Stimulated activated CD8-positive, alpha-beta memory T cell treated with anti-CD3 and anti-CD28 coated beads, Interleukin-12 subunit alpha, Interleukin-12 subunit beta, amount 100 ng/mL, for 24 hours (primary cell): ENCODE results near the gene METAP1D.

Experiments
- DNase-seq: peaks from one replicate; pipeline ENCODE4 v3.0.0-alpha.2; 2020; ENCODE audit errors: extremely low read depth

The METAP1D gene

GRCh38 chr2:172091761-172092566 lies 92.2 kb downstream of the METAP1D start:
- no peak for DNase-seq

GRCh38 chr2:172092716-172093415 lies 93.1 kb downstream of the METAP1D start:
- DNase-seq: no peak

GRCh38 chr2:172093416-172094293 lies 93.9 kb downstream of the METAP1D start:
- no peak for DNase-seq

- no peak for DNase-seq
Observed at GRCh38 chr2:172094294-172095145, 94.8 kb downstream of the METAP1D start.

GRCh38 chr2:172095146-172095904 lies 95.6 kb downstream of the METAP1D start:
- no peak for DNase-seq

GRCh38 chr2:172095905-172096625 lies 96.3 kb downstream of the METAP1D start:
- no peak for DNase-seq

GRCh38 chr2:172096626-172097547 lies 97.1 kb downstream of the METAP1D start:
- DNase-seq: no peak

- no peak for DNase-seq
Observed at GRCh38 chr2:172097557-172098131, 97.9 kb downstream of the METAP1D start.

GRCh38 chr2:172098287-172098649 lies 98.5 kb downstream of the METAP1D start:
- no peak for DNase-seq

- DNase-seq: no peak
Observed at GRCh38 chr2:172098650-172099471, 99.1 kb downstream of the METAP1D start.

GRCh38 chr2:172099472-172100079 lies 99.8 kb downstream of the METAP1D start:
- DNase-seq: no peak

- no peak for DNase-seq
Observed at GRCh38 chr2:172100080-172100934, 100.6 kb downstream of the METAP1D start.

- DNase-seq: no peak
Observed at GRCh38 chr2:172100935-172101820, 101.4 kb downstream of the METAP1D start.

- DNase-seq: no peak
Observed at GRCh38 chr2:172101821-172102390, 102.2 kb downstream of the METAP1D start.
